Liver (tissue), 3 donors: ENCODE results near the gene ULK4.

Experiments
- EGR1 ChIP-seq, 2 donors: IDR thresholded peaks; 2 replicates each; pipeline ENCODE4 v1.6.1; 2016 to 2018; ENCODE audit warnings: antibody characterized with exemption in 2 of 2, low read depth in 2 of 2
- FOXA1 ChIP-seq: IDR thresholded peaks from 2 replicates; pipeline ENCODE4 v1.6.1; 2016; ENCODE audit warnings: antibody characterized with exemption
- HNF4A ChIP-seq, 2 donors: conservative IDR thresholded peaks; 2 replicates each; pipeline ENCODE4 v1.6.1; 2016; ENCODE audit warnings: antibody characterized with exemption in 2 of 2, mild to moderate bottlenecking in 2 of 2
- JUND ChIP-seq, 2 donors: IDR thresholded peaks; 2 replicates each; pipeline ENCODE4 v1.6.1; 2016; ENCODE audit warnings: antibody characterized with exemption in 2 of 2
- RAD21 ChIP-seq, 2 donors: IDR thresholded peaks; 2 replicates each; pipeline ENCODE4 v1.6.1; 2016; ENCODE audit warnings: antibody characterized with exemption in 2 of 2, mild to moderate bottlenecking in 2 of 2
- SP1 ChIP-seq: IDR thresholded peaks from 2 replicates; pipeline ENCODE4 v1.6.1; 2018; ENCODE audit warnings: antibody characterized with exemption, mild to moderate bottlenecking
- TAF1 ChIP-seq: conservative IDR thresholded peaks from 2 replicates; pipeline ENCODE4 v1.6.1; 2016; ENCODE audit warnings: antibody characterized with exemption, mild to moderate bottlenecking
- YY1 ChIP-seq: IDR thresholded peaks from 2 replicates; pipeline ENCODE4 v1.6.1; 2016; ENCODE audit warnings: antibody characterized with exemption, mild to moderate bottlenecking
- TF ChIP-seq, protein P1 (sequence below): fragments of 150-350 bp; IDR thresholded peaks from 2 replicates; pipeline ENCODE4 v1.5.1; 2017; ENCODE audit warnings: improper control_type of control experiment, low read depth, low read length; ENCODE audit not compliant: missing input control
- TF ChIP-seq, protein P2 (sequence below): IDR thresholded peaks from 2 replicates; pipeline ENCODE4 v1.6.1; 2016; ENCODE audit warnings: antibody characterized with exemption
- TF ChIP-seq, protein P3 (sequence below): IDR thresholded peaks from 2 replicates; pipeline ENCODE4 v1.6.1; 2016; ENCODE audit warnings: antibody characterized with exemption, mild to moderate bottlenecking
- TF ChIP-seq, protein P4 (sequence below): IDR thresholded peaks from 2 replicates; pipeline ENCODE4 v1.6.1; 2016; ENCODE audit warnings: antibody characterized with exemption
- donor health status: healthy.
- donor health status: healthy.

DNA sequence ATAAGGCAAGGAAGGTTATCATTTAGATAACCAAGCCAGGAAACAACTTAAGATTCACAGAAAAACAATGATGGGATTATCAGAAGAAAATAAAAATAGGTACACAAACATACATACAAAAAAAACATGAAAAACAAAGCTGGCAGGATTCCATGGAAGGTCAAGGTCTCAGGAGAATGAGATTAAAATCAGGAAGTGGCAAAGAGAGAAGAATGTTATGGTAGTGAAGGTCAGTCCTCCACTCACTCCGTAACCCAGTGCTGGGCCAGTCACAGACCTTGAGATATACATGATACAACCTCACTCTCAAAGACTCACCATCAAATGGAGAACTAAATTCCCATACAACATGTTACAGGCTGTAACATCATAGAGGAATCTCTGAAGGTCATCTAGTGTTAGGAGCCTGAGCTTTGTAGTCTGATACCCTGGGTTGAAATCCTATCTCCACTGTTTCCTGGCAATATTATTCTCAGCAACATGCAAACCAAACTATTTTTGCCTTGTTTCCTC is 668.7 kb downstream of the ULK4 start:
- TF ChIP-seq TAF1 = no peak
- TF ChIP-seq, protein P1, sequence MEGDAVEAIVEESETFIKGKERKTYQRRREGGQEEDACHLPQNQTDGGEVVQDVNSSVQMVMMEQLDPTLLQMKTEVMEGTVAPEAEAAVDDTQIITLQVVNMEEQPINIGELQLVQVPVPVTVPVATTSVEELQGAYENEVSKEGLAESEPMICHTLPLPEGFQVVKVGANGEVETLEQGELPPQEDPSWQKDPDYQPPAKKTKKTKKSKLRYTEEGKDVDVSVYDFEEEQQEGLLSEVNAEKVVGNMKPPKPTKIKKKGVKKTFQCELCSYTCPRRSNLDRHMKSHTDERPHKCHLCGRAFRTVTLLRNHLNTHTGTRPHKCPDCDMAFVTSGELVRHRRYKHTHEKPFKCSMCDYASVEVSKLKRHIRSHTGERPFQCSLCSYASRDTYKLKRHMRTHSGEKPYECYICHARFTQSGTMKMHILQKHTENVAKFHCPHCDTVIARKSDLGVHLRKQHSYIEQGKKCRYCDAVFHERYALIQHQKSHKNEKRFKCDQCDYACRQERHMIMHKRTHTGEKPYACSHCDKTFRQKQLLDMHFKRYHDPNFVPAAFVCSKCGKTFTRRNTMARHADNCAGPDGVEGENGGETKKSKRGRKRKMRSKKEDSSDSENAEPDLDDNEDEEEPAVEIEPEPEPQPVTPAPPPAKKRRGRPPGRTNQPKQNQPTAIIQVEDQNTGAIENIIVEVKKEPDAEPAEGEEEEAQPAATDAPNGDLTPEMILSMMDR = no peak
- no peak for TF ChIP-seq FOXA1
- no peak for TF ChIP-seq RAD21 (IDR thresholded peaks at IDR 0.05)
- no peak for TF ChIP-seq YY1
- TF ChIP-seq, protein P2, sequence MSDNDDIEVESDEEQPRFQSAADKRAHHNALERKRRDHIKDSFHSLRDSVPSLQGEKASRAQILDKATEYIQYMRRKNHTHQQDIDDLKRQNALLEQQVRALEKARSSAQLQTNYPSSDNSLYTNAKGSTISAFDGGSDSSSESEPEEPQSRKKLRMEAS = no peak
- TF ChIP-seq, protein P3, sequence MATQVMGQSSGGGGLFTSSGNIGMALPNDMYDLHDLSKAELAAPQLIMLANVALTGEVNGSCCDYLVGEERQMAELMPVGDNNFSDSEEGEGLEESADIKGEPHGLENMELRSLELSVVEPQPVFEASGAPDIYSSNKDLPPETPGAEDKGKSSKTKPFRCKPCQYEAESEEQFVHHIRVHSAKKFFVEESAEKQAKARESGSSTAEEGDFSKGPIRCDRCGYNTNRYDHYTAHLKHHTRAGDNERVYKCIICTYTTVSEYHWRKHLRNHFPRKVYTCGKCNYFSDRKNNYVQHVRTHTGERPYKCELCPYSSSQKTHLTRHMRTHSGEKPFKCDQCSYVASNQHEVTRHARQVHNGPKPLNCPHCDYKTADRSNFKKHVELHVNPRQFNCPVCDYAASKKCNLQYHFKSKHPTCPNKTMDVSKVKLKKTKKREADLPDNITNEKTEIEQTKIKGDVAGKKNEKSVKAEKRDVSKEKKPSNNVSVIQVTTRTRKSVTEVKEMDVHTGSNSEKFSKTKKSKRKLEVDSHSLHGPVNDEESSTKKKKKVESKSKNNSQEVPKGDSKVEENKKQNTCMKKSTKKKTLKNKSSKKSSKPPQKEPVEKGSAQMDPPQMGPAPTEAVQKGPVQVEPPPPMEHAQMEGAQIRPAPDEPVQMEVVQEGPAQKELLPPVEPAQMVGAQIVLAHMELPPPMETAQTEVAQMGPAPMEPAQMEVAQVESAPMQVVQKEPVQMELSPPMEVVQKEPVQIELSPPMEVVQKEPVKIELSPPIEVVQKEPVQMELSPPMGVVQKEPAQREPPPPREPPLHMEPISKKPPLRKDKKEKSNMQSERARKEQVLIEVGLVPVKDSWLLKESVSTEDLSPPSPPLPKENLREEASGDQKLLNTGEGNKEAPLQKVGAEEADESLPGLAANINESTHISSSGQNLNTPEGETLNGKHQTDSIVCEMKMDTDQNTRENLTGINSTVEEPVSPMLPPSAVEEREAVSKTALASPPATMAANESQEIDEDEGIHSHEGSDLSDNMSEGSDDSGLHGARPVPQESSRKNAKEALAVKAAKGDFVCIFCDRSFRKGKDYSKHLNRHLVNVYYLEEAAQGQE = no peak
- TF ChIP-seq EGR1 (IDR thresholded peaks at IDR 0.05; ENCODE audit: low read depth in 2 of 2) = no peak
- TF ChIP-seq HNF4A (conservative IDR thresholded peaks at IDR 0.05) = no peak
- no peak for TF ChIP-seq SP1
- TF ChIP-seq, protein P4, sequence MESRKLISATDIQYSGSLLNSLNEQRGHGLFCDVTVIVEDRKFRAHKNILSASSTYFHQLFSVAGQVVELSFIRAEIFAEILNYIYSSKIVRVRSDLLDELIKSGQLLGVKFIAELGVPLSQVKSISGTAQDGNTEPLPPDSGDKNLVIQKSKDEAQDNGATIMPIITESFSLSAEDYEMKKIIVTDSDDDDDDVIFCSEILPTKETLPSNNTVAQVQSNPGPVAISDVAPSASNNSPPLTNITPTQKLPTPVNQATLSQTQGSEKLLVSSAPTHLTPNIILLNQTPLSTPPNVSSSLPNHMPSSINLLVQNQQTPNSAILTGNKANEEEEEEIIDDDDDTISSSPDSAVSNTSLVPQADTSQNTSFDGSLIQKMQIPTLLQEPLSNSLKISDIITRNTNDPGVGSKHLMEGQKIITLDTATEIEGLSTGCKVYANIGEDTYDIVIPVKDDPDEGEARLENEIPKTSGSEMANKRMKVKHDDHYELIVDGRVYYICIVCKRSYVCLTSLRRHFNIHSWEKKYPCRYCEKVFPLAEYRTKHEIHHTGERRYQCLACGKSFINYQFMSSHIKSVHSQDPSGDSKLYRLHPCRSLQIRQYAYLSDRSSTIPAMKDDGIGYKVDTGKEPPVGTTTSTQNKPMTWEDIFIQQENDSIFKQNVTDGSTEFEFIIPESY = no peak
- no peak for TF ChIP-seq JUND (IDR thresholded peaks at IDR 0.05)
